Amniotic epithelial cell (primary cell): ENCODE results near the gene LRRC25.

Experiments used
- DNase-seq: peaks from one replicate; pipeline ENCODE4 v3.0.0-alpha.2; 2010; ENCODE audit warnings: low read depth

LRRC25 gene

DNA sequence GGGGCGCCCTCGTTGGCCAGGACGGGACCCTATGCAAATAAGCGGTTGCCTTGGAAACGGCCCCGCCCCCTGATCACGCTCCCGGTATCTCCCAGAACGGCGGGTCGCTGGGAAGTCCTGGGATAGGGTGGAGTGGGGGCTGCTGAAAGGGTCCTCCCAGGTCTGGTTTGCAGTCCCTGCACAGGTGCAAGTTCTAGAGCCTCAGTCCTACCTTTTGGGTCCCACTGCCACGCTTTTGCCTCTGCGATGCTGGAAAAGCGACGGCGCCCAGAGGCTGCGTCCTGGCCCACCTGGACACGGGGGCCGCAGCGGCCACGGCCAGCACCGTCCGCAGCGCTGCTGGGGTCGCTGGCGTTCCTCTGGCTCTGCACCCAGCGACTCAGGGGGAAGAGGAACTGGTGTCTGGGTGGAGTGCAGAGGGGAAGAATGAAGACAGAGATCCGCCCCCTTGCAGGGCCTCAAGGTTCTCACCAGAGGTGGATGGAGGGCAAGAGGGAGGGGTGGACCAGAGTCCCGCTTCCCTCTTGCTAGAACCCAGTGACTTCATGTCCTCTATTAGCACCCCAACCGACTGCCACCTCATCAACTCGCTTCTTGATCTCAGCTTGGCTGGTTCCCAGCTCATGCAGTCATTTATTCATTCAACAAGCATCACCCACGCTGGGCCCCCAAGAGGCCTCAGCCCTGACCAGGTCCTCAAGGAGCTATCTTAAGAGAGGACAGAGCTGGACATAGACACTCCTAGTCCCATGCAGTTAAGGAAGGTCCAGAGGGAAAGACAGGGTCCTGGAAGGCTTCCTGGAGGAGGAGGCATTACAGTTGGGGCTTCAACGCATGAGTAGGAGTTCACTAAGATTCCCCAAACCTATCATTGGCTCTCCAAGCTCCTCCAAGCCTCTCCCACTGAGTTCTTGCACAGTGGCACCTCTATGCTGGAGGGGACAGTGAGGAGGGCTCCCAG, at the start of gene LRRC25:
Gene LRRC25, minus strand, starts transcription at position 381 of the 961 bp plus-strand sequence. CDS start 659 bp downstream, outside the sequence.
- no peak for DNase-seq

DNA sequence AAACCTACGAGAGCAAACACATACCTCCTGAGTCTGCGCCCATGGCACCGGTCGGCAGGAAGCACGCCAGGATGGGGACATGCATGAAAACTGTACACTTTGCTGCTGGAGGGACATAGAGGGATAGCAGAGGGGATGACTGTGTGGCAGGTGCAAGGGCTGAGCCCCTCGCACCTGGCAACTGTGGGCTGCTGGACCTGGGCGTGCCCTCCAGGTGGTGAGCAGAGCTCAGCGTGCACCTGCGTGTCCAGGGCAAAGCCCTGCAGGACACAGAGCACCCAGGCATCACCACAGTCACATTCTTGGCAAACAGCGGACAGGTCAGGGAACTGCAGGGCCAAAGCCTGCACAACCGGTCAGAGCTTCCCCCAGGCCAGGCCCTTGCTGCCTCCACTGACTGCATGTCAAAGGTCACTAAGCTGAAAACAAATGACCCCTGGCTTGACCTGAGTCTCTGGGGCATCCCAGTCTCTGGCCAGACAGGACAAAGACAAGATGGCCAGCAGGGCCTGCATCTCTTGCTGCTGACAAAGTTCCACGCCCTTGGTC, 49.5 kb upstream of the LRRC25 start:
- no peak for DNase-seq

DNA sequence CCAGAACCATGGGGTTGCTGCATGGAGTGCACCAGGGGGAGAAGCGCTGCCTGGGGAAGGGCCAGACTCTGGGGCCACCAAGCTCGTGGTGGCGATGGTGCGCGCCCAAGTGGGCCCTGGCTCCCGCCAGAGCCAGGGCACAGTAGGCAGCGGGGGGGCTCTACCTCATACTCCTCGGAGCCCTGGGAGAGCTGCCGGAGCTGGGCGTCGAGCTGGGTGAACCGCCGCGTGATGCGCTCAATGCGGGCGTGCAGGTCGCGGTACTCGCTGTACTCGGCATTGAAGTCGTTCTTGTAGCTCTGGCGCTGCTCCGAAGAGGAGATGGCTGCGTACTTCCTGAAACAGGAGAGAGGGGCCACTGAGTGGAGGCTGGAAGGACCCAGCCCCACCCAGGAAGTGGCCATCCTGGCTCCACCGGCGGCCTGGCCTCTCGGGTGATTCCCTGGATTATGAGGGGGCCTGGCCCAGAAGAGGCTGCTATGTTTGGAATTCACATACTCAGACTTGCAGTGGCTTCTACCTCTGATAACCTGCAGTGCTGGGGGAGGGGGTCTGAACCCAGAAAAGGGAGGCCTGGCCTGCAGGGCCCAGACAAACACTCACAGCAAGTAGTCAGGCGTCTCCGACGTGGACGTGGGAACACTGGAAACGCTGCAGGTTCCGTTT, 48.9 kb upstream of the LRRC25 start:
- DNase-seq: peak; percentile 49

DNA sequence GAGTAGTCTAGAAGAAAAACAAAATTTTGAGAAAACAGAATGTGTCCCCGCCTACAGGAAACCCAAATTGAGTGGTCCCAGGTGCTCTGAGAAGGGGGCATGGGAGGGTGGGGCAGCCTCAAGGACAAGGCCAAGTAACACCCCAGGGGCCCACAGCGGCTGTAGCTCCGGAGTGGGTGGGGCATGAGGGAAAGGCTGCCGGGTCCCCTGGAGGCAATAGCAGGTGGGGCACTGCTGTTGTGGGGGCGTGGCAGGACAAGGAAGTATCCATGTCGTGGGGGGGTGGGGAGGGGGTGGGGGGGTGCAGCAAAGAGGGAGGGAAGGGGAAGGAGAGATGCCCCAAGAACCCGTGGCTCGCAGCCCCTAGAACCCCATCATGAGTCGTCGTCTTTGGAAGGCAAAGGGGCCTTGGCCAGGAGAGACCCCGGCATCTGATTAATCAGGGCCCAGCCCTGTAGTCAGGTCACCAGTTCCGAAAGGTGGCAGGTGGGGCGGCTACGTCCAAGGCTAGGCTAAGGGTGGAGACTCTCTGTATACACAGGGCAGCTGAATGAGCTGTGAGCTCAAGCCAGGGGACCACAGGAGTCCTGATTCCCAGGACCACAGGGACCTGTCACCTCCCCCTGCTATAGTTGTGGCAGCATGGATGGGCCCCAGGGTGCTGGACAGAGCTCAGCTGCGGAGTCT, 48.0 kb upstream of the LRRC25 start:
- no peak for DNase-seq

DNA sequence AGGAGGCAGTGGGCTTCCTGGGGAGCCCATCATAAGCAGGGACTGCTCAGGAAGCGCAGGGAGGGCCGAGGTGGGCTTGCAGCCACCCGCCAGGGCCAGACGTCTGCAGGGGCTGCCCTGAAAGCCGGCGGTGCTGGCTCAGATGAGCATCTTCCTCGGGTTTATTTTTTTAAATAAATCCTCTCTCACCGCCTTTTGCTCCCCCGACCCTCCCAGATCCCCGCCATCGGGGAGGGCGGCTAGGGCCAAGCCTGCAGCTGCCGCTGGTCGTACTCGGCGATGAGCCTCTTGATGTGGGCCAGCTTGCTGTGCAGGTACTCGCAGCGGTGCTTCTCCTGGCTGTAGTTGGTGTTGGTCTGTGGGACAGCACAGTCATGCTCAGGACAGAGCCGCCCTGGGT, 47.1 kb upstream of the LRRC25 start:
- DNase-seq: no peak

DNA sequence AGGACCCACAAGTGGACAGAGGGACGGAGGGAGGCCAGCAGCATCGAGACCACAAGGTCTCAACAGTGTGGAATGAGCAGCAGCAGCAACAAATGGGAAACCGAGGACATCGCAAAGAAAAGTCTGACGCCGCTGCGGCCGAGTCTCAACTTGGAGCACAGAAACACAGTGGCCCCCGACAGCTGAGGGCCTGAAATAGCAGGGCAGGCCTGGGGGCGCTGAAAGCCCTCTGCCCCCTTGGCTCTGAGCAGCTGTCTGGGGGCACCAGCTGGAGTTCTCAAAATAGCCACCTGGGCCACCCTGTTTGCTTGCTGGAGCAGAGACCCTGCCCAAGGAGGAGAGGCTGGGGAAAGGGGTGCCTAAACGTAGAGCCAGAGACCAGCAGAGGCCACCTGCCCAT, 46.4 kb upstream of the LRRC25 start:
- no peak for DNase-seq

DNA sequence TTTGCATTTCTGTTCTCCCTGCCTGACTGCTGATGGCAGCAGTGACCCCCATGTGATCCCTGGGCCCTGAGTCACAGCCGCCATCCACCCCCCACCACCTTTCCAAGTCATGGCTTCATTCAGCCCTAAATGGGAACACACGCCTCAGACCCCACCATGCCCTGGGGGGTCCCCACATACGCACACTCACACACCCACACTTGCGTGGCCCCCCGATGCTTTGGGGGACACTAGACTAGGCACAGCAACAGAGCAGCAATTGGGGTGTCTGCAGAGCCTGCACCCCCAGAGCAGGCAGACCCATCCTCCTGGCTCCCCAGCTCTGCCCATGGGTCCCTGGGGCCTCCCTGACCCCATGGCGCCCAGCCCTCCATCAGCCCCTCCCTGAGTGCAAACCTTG, 46.0 kb upstream of the LRRC25 start:
- no peak for DNase-seq

DNA sequence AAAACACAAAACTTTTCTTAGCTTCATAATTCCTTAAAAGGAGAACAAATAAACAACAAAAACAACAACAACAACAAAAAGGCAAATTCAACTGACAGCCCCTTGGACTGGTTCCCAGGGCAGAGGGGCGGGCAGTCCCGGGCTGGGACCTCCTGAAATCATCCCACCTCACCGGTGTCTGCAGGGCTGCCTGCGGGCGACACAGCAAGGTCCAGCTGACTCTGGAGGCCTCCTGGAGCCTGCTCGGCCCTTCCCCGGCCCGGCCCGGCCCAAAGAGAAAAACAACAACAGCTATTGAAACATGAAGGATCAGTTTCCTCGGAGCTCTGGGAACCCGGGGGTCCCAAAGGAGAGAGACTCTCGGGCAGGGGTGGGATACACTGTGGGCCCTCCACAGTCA, 45.5 kb upstream of the LRRC25 start:
- DNase-seq: no peak

DNA sequence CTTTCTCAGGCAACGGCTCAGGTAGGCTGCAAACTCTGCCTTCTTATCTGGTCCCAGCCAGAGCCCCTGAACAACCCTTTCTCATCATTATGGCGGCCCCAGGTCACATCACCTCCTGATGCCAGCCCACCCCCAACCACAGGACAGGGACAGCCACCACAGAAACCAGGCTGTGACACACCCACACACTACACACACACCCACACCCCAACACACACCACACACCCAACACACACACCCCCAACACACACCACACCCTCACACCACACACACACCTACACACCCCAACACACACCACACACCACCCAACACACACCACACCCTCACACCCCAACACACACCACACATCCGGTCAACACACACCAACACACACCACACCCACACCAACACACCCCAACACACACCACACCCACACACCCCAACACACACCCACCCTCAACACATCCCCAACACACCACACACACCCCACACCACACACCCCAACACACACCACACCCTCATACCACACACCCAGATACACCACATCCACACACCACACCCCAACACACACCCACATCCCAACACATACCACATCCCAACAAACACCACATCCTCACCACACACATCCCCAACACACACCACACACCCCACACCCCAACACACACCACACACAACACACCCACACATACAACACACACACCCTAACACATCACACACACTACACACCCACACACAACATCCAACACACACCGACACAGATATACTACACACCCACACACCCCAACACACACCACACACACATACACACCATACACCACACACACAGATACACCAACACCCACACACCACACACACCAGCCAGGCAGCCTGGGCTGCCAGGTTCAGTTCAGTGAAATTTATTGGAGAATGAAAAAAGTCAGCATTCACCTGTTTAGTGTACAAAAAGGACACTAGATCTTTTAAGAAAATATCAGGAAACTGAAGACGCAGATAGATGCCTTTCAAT, 44.7 kb upstream of the LRRC25 start:
- no peak for DNase-seq

DNA sequence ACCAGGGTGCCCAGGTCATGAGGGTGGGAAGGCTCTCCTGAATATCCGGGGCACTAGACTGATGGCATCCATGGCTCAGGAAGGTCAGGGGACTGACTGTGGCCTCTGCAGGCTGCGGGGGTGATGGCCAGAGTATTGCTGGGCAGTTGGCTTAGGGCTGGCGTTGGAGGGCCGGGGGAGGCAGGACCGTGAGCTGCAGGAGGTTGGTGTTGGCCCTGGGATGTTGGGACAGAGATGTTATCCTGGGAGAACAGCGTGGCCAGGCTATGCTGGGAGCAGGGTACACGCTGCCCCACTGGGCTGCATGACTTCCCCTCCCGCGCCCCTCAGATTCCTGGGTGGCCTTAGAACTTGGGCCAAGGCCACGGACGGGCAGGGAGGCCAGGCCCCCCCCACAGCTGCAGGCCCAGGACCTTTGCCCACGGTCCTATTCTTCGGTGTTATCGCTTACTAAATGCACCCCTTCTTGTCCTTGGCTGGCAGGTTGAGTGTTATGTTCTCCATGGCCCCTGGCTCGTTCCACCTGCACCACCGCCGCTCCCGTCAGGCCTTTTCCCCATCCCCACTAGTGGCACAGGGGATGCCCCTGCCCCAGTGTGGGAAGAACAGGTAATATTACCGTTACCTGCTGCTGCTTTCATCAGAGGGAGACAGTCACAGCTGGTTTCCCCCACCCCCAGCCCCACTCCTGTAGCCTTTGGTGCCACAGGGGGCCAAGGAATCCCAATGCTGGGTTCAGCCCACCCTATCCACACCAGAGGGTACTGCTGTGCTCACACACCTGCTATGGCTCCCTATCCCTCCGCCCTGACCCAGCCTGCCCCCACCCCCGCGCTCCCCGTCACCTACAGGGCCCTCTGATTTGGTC, 43.7 kb upstream of the LRRC25 start:
- no peak for DNase-seq

DNA sequence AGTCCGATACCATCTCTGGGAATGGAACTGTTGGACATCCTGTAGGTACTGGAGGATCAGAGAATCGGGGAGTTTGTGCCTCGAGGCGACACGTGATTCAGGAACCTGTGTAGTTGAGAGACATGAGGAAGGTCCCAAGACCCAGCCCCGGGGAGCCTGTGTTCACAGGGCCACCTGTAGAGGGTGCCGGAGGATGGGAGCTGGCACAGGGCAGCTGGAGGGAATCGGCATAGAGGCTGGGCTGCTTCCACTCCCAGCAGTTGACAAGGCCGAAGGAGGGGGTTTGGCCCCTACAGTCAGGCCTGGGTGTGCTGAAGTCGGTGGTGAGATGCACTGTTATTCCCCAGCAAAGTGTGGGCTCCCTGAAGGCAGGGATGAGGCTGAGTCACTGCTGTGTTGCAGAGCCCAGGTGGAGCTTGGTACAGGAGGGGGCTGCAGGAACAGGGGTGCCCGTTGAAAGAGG, 43.0 kb upstream of the LRRC25 start:
- no peak for DNase-seq

DNA sequence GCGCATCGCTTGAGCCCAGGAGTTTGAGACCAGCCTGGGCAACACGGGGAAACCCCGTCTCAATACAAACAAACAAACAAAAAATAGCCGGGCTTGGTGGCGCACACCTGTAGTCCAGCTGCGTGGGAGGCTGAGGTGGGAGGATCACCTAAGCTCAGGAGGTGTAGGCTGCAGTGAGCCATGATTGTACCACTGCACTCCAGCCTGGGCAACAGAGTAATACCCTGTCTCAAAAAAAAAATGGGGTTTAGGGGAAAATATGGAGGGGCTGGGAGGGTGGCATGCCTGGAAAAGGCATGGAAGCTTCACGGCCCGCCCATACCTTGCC, 42.5 kb upstream of the LRRC25 start:
- DNase-seq: no peak

DNA sequence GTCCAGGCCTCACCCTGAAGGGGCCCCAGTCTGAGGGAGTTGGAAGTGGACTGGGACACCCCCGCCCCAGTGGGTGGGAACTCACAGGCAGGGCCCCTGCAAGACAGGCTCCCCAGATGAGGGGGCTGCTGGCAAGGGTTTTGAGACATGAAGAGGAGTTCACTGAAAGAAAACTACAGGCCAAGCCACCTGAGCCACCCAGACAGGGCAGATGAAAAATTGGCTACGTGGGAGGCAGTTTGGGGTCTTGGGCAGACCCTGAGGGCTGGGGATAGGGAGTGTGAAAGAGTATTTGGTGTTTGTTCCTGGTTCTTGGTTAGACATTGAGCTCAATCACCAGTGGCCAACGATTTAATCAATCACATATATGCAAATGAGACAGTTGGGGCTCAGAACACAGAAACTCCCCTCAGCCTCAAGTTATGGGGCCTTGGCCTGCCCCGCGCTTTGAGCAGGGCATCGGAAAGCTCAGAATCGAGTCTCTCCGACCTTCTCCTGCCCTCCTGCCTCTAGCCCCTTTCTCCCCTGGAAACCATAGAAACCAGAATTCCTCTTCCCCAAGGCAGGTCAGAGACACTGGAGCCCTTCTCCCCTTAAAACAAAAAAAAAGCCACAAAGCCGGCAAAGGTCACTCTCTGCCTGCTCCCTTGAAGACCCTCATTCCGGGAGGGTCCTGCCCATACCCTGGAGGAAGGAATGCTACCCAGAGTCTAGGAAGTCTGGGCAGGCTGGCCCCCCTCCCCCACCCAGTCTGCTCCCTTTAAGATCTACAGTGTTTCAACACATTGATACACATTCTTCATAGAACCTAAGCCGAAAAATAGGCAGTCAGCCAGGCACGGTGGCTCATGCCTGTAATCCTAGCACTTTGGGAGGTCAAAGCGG, 41.8 kb upstream of the LRRC25 start:
- DNase-seq: peak; percentile 88

DNA sequence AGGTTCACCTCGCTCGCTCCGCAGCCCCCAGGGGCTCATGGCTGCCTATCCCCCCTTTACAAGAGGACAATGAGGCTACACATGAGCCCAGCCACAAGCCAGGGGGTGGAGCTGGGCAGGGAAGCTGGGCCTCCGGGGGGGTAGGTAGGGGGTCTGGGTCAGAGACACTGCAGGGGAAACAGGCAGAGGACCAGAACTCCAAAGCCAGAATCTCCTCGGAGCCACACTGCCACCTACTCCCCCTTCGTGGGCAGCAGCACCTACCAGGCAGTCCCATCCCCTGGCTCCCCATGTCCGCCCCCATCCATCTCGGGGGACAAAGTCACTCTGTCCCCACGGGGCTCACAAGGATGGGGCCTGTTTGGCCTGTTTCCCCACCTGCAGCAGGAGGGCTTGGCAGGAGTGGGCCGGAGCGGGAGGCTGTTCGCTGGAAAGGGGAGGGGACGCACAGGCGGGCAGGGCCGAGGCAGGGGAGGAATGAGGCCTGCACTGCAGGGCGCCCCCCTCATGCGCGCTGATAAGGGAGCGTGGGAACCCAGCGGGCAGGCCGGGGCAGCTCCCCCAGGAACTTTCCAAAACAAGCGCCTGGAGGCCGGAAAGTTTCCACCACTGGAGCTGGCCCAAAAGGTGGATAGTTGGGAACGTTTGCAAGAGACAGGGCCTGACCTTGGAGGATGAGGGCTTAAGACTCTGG, 41.1 kb upstream of the LRRC25 start:
- DNase-seq: peak; percentile 88

DNA sequence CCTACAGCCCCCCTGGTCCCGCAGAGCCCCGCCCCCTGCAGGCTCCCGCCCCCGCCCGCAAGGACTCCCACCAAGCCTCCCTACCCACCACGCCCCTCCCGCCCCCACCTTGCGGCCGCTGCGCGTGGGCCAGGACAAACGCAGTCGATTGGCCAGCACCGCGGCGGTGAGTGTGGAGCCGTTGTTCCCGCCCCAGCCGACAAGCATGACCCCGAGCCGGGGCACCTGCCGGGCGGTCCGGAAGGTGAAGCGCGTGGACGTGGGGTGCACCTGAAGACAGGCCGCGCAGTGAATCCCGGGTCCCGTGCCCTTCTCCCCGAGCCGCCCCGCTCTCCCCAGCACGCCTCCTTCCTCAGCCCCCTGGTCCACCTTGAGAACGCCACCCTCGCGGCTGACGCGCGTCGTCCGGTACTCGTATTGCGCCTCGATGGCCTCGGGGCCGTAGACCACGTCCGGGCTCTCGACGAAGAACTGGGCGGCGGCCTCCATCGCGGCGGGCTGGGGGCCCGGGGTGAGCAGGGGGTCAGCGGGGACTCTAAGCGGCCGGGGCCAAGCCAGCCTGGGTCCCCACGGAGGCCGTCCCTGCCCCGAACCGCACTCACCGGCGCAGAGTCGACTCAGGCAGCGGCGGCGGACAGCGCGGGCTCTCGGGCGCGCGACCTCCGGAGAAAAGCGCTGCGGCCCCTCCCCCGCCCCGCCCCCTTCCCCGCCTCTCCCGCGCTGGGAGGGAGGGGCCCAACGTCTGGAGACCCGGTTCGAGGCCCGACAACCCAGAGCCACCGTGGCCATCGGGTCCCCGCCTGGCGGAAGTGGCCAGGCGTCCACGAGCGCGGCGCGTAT, 40.3 kb upstream of the LRRC25 start, which contains the start of gene ISYNA1:
Gene ISYNA1, minus strand, starts transcription at position 643 of the 840 bp plus-strand sequence. Its CDS starts 154 bp downstream, at position 489.
- DNase-seq: peak; percentile 57

DNA sequence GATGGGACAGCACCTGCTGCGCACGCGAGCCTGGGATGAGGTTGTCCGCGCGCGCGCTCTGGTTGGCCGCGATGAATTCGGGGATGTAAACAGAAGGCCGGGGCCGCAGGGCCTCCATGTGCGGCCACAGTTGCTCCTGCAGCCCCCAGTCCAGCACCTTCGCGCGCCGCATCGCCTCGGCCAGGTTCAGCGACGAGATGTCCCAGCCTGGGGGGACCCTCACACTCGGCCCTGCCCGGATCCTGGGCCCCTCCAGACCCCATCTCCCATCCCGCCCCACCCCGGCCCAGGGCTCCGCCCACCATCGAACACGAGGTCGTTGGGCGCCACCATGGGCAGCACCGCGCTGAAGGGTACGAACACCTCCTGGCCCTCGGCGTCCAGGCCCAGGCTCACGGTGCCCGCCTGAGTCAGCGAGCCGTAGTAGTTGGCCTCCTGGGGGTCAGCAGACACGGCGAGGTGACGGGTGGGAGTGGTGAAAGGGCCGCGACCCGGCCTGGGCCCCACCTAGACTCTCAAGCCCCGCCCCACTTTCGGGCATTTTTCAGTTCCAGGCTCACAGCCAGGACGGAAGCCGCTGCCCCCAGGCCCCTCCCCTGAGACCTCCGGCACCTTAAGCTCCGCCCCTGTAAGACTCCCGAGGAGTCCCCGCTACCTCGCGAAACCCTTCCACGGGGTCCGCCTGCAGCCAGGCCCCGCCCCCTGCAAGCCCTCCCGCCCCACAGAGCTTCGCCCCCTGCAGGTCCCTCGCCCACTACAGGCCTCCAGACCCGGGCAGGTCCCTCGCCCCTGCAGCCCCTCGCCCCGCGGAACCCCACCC, 39.5 kb upstream of the LRRC25 start:
- peak; percentile 86 for DNase-seq
